Measurements from ENCODE around the gene PTGFRN.
"Not testable (repeated sequence)": the region's sequence is repeated elsewhere in the genome, so short reads cannot be mapped to it uniquely, and the experiment has no call there.

Gene PTGFRN

DNA sequence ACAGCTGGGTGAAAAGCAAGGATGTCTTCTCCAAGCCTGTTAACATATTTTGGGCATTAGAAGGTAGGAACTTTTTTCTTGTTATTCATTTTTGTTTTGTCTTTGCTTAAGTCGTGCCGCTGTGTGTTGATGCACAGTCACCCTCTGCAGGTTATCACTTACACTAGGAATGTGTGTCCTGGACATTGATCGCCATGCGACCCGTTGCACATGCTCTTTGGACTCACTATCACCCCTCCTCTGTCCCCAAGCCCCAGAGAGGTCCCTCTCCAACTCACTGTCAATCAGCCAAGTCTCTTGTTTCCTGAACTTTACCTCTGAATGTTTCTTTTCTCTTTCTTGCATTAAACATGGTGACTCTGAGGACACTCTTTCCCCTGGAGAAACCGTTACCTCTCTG is 51.9 kb downstream of the PTGFRN start:
- no peak for ATAC-seq (replicated peaks)
- Mint-ChIP-seq H3K4me1 (ENCODE audit: low read depth in 2 of 2) (no peaks in the 10 kb centered on the region), H3K9me3 (no peaks in the 10 kb centered on the region), H3K27me3 (peaks cover 0 to 6% of the 10 kb centered on the region in 2 donors), H3K27ac (no peak overlapping the region), H3K4me3 (no peak overlapping the region), H3K36me3 (ENCODE audit: insufficient read depth) (no peaks in the 10 kb centered on the region)
- DNase-seq: no peak

DNA sequence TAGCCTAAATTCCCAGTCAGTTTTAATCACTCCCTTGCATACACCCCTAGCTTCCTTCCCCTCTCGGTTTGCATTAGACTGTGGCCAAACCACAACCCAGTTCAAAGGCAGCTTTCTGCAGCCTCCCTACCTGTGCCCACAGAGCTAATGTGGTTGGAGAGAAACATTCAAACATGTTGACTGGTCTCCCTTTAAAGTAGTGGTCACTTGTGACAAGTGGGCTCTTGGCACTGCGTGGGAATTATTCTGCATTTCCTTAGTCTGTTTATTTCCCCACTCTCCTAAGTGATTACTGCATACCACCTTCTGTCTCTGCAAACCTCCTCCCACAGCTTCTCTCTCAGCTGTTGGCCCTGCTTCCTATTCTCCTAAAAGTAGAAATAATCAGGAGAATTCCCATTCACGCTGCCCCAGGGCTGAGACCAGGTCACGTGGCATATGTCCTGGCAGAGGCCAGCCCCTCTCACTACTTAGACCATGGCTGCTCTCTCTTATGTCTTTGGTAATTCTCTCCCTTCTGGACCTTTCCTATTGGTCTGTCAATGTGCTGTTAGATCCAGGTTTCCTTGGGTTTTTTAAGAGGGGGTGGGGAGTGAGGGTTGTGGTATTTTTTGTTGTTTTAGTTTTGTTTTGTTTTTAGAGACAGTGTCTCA is 53.4 kb downstream of the PTGFRN start:
- no peak overlapping the region for H3K27ac Mint-ChIP-seq
- peak; percentile 69 for ATAC-seq (replicated peaks)
- DNase-seq: no peak
- H3K36me3 Mint-ChIP-seq (ENCODE audit: insufficient read depth): no peaks in the 10 kb centered on the region
- H3K27me3 Mint-ChIP-seq: peaks cover 0 to 6% of the 10 kb centered on the region in 2 donors
- H3K4me1 Mint-ChIP-seq (ENCODE audit: low read depth in 2 of 2): no peaks in the 10 kb centered on the region
- no peaks in the 10 kb centered on the region for H3K9me3 Mint-ChIP-seq
- H3K4me3 Mint-ChIP-seq: no peak overlapping the region

DNA sequence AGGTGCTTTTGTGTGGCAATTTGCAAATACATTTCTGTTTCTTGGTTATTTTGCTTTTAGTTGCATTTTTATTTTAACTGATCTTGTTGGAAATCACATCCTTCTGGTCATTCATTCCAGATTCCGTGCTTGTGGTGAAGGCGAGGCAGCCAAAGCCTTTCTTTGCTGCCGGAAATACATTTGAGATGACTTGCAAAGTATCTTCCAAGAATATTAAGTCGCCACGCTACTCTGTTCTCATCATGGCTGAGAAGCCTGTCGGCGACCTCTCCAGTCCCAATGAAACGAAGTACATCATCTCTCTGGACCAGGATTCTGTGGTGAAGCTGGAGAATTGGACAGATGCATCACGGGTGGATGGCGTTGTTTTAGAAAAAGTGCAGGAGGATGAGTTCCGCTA is 57.1 kb downstream of the PTGFRN start:
- DNase-seq: no peak
- Mint-ChIP-seq H3K36me3 (ENCODE audit: insufficient read depth) (no peaks in the 10 kb centered on the region), H3K27ac (no peak overlapping the region), H3K27me3 (peaks cover 0 to 8% of the 10 kb centered on the region in 2 donors), H3K9me3 (no peaks in the 10 kb centered on the region), H3K4me1 (ENCODE audit: low read depth in 2 of 2) (no peaks in the 10 kb centered on the region), H3K4me3 (no peak overlapping the region)
- ATAC-seq (replicated peaks): no peak

DNA sequence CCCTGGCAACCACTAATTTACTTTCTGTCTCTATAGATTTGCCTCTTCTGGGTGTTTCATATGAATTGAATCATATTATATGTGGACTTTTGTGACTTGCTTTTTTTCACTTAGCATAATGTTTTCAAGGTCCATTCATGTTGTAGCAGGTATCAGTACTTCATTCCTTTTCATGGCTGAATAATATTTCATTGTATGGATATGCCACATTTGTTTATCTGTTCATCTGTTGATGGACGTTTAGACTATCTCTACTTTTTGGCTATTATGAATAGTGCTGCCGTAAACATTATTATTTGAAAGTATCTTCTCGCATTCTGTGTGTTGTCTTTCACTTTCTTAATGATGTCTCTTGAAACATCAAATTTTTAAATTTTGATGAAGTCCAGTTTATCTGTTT is 59.0 kb downstream of the PTGFRN start:
- Mint-ChIP-seq H3K4me3 (no peak overlapping the region), H3K36me3 (ENCODE audit: insufficient read depth) (no peaks in the 10 kb centered on the region), H3K27me3 (peaks cover 0 to 20% of the 10 kb centered on the region in 2 donors), H3K9me3 (no peaks in the 10 kb centered on the region), H3K4me1 (ENCODE audit: low read depth in 2 of 2) (peaks cover 0 to 2% of the 10 kb centered on the region in 2 donors), H3K27ac (no peak overlapping the region)
- DNase-seq: no peak
- no peak for ATAC-seq (replicated peaks)

DNA sequence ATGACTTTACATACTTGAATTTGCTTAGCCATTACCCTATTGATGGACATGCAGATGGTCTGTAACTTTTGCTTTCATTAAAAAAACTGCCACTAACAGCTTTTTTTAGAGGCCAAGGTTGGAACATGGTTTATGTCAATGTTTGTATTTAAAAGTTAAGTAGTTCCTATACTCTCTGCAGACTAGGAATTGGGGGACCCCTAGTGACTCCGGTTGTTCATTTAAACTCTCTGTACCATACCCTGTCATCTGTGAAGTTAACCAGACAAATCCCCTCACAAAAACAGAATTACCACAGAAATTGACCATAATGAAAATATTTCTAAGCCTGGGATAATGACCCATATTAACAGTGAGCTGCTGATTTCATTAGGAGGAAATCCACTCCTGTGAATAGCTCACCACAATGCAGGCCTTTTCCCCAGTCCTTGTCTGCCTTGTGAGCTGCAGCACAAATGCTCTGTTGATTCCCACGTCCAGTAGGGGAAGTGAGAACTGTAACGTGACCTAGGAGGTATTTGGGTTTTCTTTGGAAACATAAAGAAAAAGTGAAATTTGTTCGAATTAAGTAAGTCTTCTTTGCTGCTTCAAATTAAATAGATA is 61.6 kb downstream of the PTGFRN start:
- Mint-ChIP-seq H3K36me3 (ENCODE audit: insufficient read depth) (no peaks in the 10 kb centered on the region), H3K4me3 (no peak overlapping the region), H3K27me3 (peaks cover 11 to 46% of the 10 kb centered on the region in 2 donors), H3K4me1 (ENCODE audit: low read depth in 2 of 2) (peaks cover 0 to 2% of the 10 kb centered on the region in 2 donors), H3K9me3 (no peaks in the 10 kb centered on the region), H3K27ac (no peak overlapping the region)
- ATAC-seq (replicated peaks) (no peak), DNase-seq (no peak)

DNA sequence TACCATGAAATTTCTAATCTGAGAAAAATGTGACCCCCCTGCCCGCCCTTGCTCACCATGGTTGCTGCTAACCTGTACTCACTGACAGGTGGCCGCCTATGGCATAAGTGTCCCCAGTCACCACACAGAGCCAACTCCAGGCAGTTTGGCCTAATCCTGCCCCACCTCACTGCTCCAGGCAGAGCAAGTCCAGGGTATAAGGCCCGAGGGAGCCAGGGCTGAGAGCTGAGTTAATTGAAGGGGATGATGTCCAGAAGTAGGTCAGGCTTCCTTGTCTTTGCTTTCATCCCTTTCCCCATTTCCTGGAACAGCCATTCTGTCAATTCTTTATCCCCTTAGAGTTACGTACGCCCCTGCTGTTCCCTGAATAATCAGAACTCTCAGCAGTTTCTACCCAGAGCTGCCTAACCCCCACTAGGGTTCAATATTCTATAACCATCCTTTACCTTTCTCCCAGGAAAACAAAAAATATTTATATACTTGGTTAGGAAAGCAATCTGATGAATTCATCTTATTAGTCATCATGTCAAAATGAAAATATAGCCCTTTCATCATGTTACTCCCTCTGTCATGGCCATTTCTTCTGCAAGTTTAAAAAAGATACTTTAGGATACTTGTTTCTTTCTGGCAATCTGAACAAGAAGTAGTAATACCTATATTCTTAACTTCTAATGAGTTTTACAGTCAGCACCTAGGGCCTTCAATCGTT is 62.4 kb downstream of the PTGFRN start:
- no peak for ATAC-seq (replicated peaks)
- Mint-ChIP-seq H3K9me3 (no peaks in the 10 kb centered on the region), H3K4me1 (ENCODE audit: low read depth in 2 of 2) (peaks cover 0 to 2% of the 10 kb centered on the region in 2 donors), H3K27me3 (peaks cover 11 to 53% of the 10 kb centered on the region in 2 donors), H3K4me3 (no peak overlapping the region), H3K36me3 (ENCODE audit: insufficient read depth) (no peaks in the 10 kb centered on the region), H3K27ac (no peak overlapping the region)
- no peak for DNase-seq

DNA sequence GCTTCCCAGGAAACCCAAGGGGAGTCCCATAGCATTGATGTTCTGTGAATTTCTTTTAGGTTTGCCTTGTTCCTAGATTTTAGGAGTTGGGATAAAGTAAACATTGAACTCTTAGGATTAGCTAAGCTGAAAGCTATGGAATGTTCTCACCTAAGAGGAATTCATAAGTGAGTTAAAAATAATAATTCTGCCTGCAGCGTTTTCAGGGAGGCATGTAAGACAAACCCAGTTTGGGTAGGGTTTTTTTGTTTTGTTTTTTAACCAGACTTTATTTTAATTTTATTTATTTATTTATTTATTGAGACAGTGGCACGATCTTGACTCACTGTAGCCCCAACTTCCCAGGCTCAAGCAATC is 62.9 kb downstream of the PTGFRN start:
- H3K36me3 Mint-ChIP-seq (ENCODE audit: insufficient read depth): no peaks in the 10 kb centered on the region
- peaks cover 0 to 2% of the 10 kb centered on the region in 2 donors for H3K4me1 Mint-ChIP-seq (ENCODE audit: low read depth in 2 of 2)
- no peak for ATAC-seq (replicated peaks)
- DNase-seq: no peak
- peaks cover 14 to 58% of the 10 kb centered on the region in 2 donors for H3K27me3 Mint-ChIP-seq
- no peaks in the 10 kb centered on the region for H3K9me3 Mint-ChIP-seq
- H3K27ac Mint-ChIP-seq: no peak overlapping the region
- H3K4me3 Mint-ChIP-seq: no peak overlapping the region

DNA sequence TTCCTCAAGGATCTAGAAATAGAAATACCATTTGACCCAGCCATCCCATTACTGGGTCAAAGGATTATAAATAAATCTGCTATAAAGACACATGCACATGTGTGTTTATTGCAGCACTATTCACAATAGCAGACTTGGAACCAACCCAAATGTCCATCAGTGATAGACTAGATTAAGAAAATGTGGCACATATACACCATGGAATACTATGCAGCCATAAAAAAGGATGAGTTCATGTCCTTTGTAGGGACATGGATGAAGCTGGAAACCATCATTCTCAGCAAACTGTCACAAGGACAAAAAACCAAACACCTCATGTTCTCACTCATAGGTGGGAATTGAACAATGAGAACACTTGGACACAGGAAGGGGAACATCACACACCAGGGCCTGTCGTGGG is 70.6 kb downstream of the PTGFRN start:
- H3K4me3 Mint-ChIP-seq; ATAC-seq (replicated peaks); H3K9me3 Mint-ChIP-seq; H3K36me3 Mint-ChIP-seq (ENCODE audit: insufficient read depth); H3K4me1 Mint-ChIP-seq (ENCODE audit: low read depth in 2 of 2); DNase-seq; H3K27ac Mint-ChIP-seq: not testable (repeated sequence)
- peaks cover 17 to 39% of the 10 kb centered on the region in 2 donors for H3K27me3 Mint-ChIP-seq

DNA sequence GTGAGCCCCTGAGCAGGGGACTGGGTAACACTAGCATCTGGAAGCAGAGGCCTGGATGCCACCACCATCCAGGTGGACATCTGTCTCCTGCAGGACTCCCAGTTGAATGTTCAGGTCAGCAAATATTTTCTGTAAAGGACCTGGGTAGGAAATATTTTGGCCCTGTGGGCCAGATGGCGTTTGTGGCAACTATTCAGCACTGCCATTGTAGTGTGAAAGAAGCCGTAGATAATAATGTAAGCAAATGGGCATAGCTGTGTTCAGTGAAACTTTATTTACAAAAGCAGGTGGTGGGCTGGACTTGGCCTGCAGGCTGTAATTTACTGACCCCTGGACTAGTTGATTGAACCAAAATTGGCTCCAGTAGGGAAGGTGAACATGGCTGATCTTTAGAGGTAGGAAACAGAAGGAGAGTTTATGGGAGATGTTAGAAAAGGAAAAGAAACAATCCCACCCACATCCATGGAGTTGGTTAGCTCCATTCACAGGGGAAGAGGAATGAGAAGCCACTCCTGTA is 71.9 kb downstream of the PTGFRN start:
- Mint-ChIP-seq H3K27ac (no peak overlapping the region), H3K9me3 (no peaks in the 10 kb centered on the region), H3K36me3 (ENCODE audit: insufficient read depth) (no peaks in the 10 kb centered on the region)

DNA sequence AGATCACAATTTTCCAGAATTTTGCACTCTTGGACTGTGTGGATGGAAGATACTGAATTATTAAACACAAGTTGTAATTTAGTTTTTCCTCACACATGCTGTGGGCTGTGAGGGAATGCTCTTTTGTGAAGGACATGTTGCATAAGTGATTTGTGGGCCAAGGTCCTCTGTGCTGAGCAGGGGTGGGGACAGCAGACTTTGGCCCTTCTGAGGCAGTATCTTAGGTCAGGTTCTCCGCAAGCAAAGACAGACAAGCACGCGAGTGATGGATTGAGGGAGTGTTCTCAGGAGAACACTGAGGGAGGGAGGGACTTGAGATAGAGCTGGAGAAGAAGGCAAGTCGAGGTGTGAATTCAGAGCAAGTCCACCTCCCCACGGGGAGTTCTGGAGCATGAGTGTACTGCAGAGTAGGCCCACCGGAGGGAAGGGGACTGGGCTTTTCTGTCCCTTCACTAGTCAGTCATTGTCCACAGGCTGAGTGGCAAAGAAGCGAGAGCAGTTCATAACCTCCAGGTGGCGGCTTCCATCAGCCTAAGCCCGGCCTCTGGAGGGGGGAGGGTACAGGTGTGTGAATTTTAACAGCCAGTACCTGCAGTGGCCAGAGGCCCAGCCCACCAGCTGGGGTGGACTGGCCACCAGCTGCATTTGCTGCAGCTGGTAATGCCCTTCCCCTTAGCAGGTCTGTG is 72.7 kb downstream of the PTGFRN start:
- no peaks in the 10 kb centered on the region for H3K9me3 Mint-ChIP-seq
- no peak overlapping the region for H3K4me3 Mint-ChIP-seq
- peaks cover 9 to 11% of the 10 kb centered on the region in 2 donors for H3K4me1 Mint-ChIP-seq (ENCODE audit: low read depth in 2 of 2)
- H3K27me3 Mint-ChIP-seq: peaks cover 8 to 28% of the 10 kb centered on the region in 2 donors
- DNase-seq: no peak
- no peak for ATAC-seq (replicated peaks)
- no peak overlapping the region for H3K27ac Mint-ChIP-seq
- no peaks in the 10 kb centered on the region for H3K36me3 Mint-ChIP-seq (ENCODE audit: insufficient read depth)

More for the DNA sequence above, 71.9 kb downstream of the PTGFRN start:
- ATAC-seq (replicated peaks): no peak
- Mint-ChIP-seq H3K4me3 (no peak overlapping the region), H3K4me1 (ENCODE audit: low read depth in 2 of 2) (peaks cover 2% of the 10 kb centered on the region in 2 donors), H3K27me3 (peaks cover 9 to 27% of the 10 kb centered on the region in 2 donors)
- no peak for DNase-seq

DNA sequence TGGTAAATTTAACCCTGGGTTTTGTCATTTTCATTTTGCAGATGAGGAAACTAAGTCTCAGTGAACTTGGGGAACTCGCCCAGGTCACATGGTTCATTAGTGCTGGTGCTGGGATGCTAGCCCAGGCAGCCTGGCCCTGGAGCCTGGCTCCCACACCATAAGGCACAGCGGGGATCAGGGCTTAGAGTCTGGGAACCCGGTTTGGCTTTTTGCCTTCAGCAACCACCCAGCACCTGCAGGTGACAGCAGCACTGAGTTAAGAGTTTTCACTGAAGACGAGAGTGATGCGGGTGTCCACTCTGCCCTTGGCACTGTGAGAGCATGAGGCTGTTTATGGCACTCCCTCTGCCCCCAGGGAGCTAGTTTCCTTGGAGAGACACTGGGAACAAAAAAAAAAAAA is 73.4 kb downstream of the PTGFRN start:
- DNase-seq: no peak
- Mint-ChIP-seq H3K27ac (no peak overlapping the region), H3K4me1 (ENCODE audit: low read depth in 2 of 2) (peaks cover 9 to 14% of the 10 kb centered on the region in 2 donors), H3K9me3 (no peaks in the 10 kb centered on the region), H3K36me3 (ENCODE audit: insufficient read depth) (no peaks in the 10 kb centered on the region), H3K4me3 (no peak overlapping the region), H3K27me3 (peaks cover 5 to 26% of the 10 kb centered on the region in 2 donors)
- no peak for ATAC-seq (replicated peaks)

DNA sequence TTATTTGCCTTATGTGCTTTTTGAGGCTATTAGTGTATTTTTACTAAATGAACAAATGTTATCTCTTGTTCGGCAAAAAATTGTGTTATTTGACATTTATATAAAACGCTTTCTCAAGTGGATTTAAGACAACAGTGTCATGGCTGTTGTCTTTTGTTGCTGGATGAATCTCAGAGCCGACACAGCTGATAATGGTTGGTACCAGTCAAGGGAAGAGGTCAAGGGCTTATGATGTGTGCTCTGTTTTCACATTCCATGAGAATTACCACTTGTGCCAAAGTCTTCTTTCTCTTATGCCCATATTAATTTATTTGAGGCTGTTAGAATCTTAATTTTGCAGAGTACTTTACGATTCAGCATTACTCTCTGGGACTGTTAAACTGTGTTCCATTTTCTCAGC is 74.0 kb downstream of the PTGFRN start:
- ATAC-seq (replicated peaks) (no peak), DNase-seq (no peak)
- H3K9me3 Mint-ChIP-seq: no peaks in the 10 kb centered on the region
- H3K4me3 Mint-ChIP-seq: no peak overlapping the region
- H3K4me1 Mint-ChIP-seq (ENCODE audit: low read depth in 2 of 2): peaks cover 9 to 14% of the 10 kb centered on the region in 2 donors
- H3K27ac Mint-ChIP-seq: no peak overlapping the region
- H3K36me3 Mint-ChIP-seq (ENCODE audit: insufficient read depth): no peaks in the 10 kb centered on the region
- peaks cover 5 to 26% of the 10 kb centered on the region in 2 donors for H3K27me3 Mint-ChIP-seq

DNA sequence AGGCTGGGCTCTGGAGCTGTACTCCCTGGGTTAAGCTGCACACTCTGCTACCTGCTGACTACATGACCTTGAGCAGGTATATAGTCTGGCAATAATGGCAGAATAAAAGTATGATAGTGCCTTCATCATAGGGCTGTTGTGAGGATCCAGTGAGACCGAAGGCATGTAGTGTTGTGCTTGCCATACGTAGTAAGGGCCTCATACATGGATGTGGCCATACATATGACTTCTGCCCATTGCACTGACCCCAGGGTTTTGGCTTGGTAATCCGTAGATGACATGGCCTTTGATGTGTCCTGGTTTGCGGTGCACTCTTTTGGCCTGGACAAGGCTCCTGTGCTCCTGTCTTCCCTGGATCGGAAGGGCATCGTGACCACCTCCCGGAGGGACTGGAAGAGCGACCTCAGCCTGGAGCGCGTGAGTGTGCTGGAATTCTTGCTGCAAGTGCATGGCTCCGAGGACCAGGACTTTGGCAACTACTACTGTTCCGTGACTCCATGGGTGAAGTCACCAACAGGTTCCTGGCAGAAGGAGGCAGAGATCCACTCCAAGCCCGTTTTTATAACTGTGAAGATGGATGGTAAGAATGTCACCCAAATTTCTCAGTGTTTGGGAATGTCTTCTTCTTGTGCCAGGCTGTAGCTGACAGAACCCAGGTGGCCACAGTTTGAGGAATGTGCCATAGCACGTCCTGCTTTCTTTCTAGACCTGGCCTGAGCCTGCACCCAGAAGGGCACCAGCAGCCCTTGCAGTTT is 74.9 kb downstream of the PTGFRN start:
- H3K4me3 Mint-ChIP-seq: no peak overlapping the region
- H3K27ac Mint-ChIP-seq: peak overlapping the region in 1 of 2 donors; percentile 80

More for the DNA sequence above, 74.9 kb downstream of the PTGFRN start:
- no peaks in the 10 kb centered on the region for H3K9me3 Mint-ChIP-seq
- no peak for ATAC-seq (replicated peaks)
- H3K4me1 Mint-ChIP-seq (ENCODE audit: low read depth in 2 of 2): peaks cover 9 to 14% of the 10 kb centered on the region in 2 donors
- peaks cover 5 to 26% of the 10 kb centered on the region in 2 donors for H3K27me3 Mint-ChIP-seq
- DNase-seq: no peak
- no peaks in the 10 kb centered on the region for H3K36me3 Mint-ChIP-seq (ENCODE audit: insufficient read depth)
